Activated CD8-positive, alpha-beta T cell treated with anti-CD3 and anti-CD28 coated beads for 36 hours (primary cell): ENCODE data around the gene UVRAG. TPM values are rescaled to one million over a fixed set of nuclear protein-coding genes. Genes with fewer than 3 reads are reported as not detected.

Source experiments
- ATAC-seq: fragments of 200-7000 bp; cut with Tn5 transposase; one replicate; pipeline ENCODE4 v1.10.0; 2021; ENCODE audit warnings: mild to moderate bottlenecking, moderate library complexity
- CTCF ChIA-PET: fragments of 350-600 bp; sonication (Branson Sonifier 250); formaldehyde crosslinking; loops from one replicate; lab custom pipeline; 2021; ENCODE audit warnings: antibody characterized with exemption; lab: Charles Lee
- POLR2A ChIA-PET: fragments of 350-600 bp; sonication (Branson Sonifier 250); formaldehyde crosslinking; loops from one replicate; lab custom pipeline; 2021; ENCODE audit warnings: antibody characterized with exemption; lab: Charles Lee
- DNase-seq: peaks from one replicate; pipeline ENCODE4 v3.0.0-alpha.2; 2020
- H3K27ac Mint-ChIP-seq: one replicate; pipeline ENCODE4 v1.8.0; 2021; ENCODE audit warnings: mild to moderate bottlenecking, mixed read lengths
- H3K27me3 Mint-ChIP-seq: one replicate; pipeline ENCODE4 v1.8.0; 2021; ENCODE audit warnings: mixed read lengths
- H3K36me3 Mint-ChIP-seq: one replicate; pipeline ENCODE4 v1.8.0; 2021; ENCODE audit warnings: low read depth, mixed read lengths
- H3K4me1 Mint-ChIP-seq: one replicate; pipeline ENCODE4 v1.8.0; 2021; ENCODE audit warnings: low read depth, mixed read lengths
- H3K4me3 Mint-ChIP-seq: one replicate; pipeline ENCODE4 v1.8.0; 2021; ENCODE audit warnings: mild to moderate bottlenecking, moderate library complexity, mixed read lengths
- H3K9me3 Mint-ChIP-seq: one replicate; pipeline ENCODE4 v1.8.0; 2021; ENCODE audit warnings: mixed read lengths
- CTCF ChIP-seq: fragments of 200-600 bp; IDR thresholded peaks from one replicate; pipeline ENCODE4 v1.8.0; 2022; ENCODE audit warnings: antibody characterized with exemption, mild to moderate bottlenecking
- intact Hi-C: fragments of 100-400 bp; cut with micrococcal nuclease; formaldehyde crosslinking; loops from one replicate; pipeline ENCODE4 v1.10.0; 2022
- total RNA-seq, 2 experiments: library from RNA; stranded (reverse); gene quantifications; one replicate each; pipeline ENCODE4 v1.2.3, GENCODE V29; 2021

Gene UVRAG
- total RNA-seq, 2 experiments from 2014 or later: 14.4 to 15.7 TPM

- DNase-seq: no peak
- no peaks in the 10 kb centered on the region for H3K27me3 Mint-ChIP-seq
- no peak for ATAC-seq
- no peak overlapping the region for H3K4me3 Mint-ChIP-seq
- ChIA-PET CTCF (no interaction called here), POLR2A (interaction anchor here (0.7 kb wide), 1 partner anchor 213 kb away, joined by 3 read pairs; no protein-coding TSS in a partner anchor)
- peaks cover 22% of the 10 kb centered on the region for H3K4me1 Mint-ChIP-seq
- intact Hi-C loops: no loop called here
- no peak overlapping the region for H3K27ac Mint-ChIP-seq
- no peak for TF ChIP-seq CTCF
- H3K36me3 Mint-ChIP-seq: no peaks in the 10 kb centered on the region
- H3K9me3 Mint-ChIP-seq: no peaks in the 10 kb centered on the region
Observed at GRCh38 chr11:75944515-75944914, 129.5 kb downstream of the UVRAG start.

GRCh38 chr11:75945446-75945845 lies 130.4 kb downstream of the UVRAG start:
- H3K4me1 Mint-ChIP-seq: peaks cover 18% of the 10 kb centered on the region
- CTCF ChIA-PET: no interaction called here
- DNase-seq: no peak
- intact Hi-C loops: no loop called here
- H3K27ac Mint-ChIP-seq: no peak overlapping the region
- no peak for ATAC-seq
- H3K4me3 Mint-ChIP-seq: no peak overlapping the region
- H3K36me3 Mint-ChIP-seq: no peaks in the 10 kb centered on the region
- no peaks in the 10 kb centered on the region for H3K9me3 Mint-ChIP-seq
- no peak for TF ChIP-seq CTCF
- no peaks in the 10 kb centered on the region for H3K27me3 Mint-ChIP-seq
- POLR2A ChIA-PET: no interaction called here

- Mint-ChIP-seq H3K4me1 (peaks cover 18% of the 10 kb centered on the region), H3K27ac (no peak overlapping the region), H3K9me3 (no peaks in the 10 kb centered on the region), H3K27me3 (no peaks in the 10 kb centered on the region), H3K36me3 (no peaks in the 10 kb centered on the region), H3K4me3 (no peak overlapping the region)
- no peak for TF ChIP-seq CTCF
- ATAC-seq (no peak), DNase-seq (no peak)
- ChIA-PET CTCF (no interaction called here), POLR2A (no interaction called here)
- intact Hi-C loops: no loop called here
Observed at GRCh38 chr11:75945947-75946346, 130.9 kb downstream of the UVRAG start.

GRCh38 chr11:75946531-75947530 lies 131.8 kb downstream of the UVRAG start:
- H3K36me3 Mint-ChIP-seq: no peaks in the 10 kb centered on the region
- intact Hi-C loops: no loop called here
- DNase-seq (no peak), ATAC-seq (peak; percentile 27)
- ChIA-PET CTCF (no interaction called here), POLR2A (no interaction called here)
- H3K4me3 Mint-ChIP-seq: no peak overlapping the region
- no peak for TF ChIP-seq CTCF
- peaks cover 18% of the 10 kb centered on the region for H3K4me1 Mint-ChIP-seq
- H3K27ac Mint-ChIP-seq: no peak overlapping the region
- H3K27me3 Mint-ChIP-seq: no peaks in the 10 kb centered on the region
- H3K9me3 Mint-ChIP-seq: no peaks in the 10 kb centered on the region

GRCh38 chr11:75949023-75949672 lies 134.1 kb downstream of the UVRAG start:
- POLR2A ChIA-PET: no interaction called here
- Mint-ChIP-seq H3K27me3 (no peaks in the 10 kb centered on the region), H3K4me3 (no peak overlapping the region), H3K4me1 (peaks cover 18% of the 10 kb centered on the region), H3K9me3 (no peaks in the 10 kb centered on the region), H3K27ac (no peak overlapping the region), H3K36me3 (no peaks in the 10 kb centered on the region)
- no peak for TF ChIP-seq CTCF
- CTCF ChIA-PET: interaction anchor here (0.7 kb wide), 1 partner anchor 203 kb away, joined by 3 read pairs; no protein-coding TSS in a partner anchor
- ATAC-seq (no peak), DNase-seq (no peak)
- intact Hi-C loops: no loop called here
